ENCODE measurements around the gene PTPRZ1. TPM values are rescaled to one million over a fixed set of nuclear protein-coding genes. Genes with fewer than 3 reads are reported as not detected.

PTPRZ1 gene
- total RNA-seq, 1 experiment from 2014 or later: not detected

- CTCF ChIA-PET: no interaction called here
- no peak overlapping the region for H3K27ac Mint-ChIP-seq (ENCODE audit: unreplicated experiment)
- no peaks in the 10 kb centered on the region for H3K9me3 Mint-ChIP-seq (ENCODE audit: unreplicated experiment)
- no peaks in the 10 kb centered on the region for H3K36me3 Mint-ChIP-seq (ENCODE audit: insufficient read depth, unreplicated experiment)
- H3K4me1 Mint-ChIP-seq (ENCODE audit: low read depth, unreplicated experiment): peaks cover 12% of the 10 kb centered on the region
- POLR2A ChIA-PET: no interaction called here
- intact Hi-C loops (cut with micrococcal nuclease; ENCODE audit: unreplicated experiment): no loop called here
- Histone ChIP-seq H3K9me3 (no peaks in the 10 kb centered on the region), H3K27me3 (replicated peaks; ENCODE audit: control insufficient read depth, insufficient read depth, low read length) (no peaks in the 10 kb centered on the region; the same call in 1 of the 2 replicates), H3K36me3 (ENCODE audit: control insufficient read depth, insufficient read depth, low read length) (no peaks in the 10 kb centered on the region), H3K4me3 (ENCODE audit: low read depth, low read length) (no peak overlapping the region), H3K4me1 (no peaks in the 10 kb centered on the region)
- DNase-seq: no peak
- H3K27me3 Mint-ChIP-seq (ENCODE audit: insufficient read depth, unreplicated experiment): peaks cover 33% of the 10 kb centered on the region
- BruUV-seq (replicated peaks): no TSS peak
- no peak for TF ChIP-seq CTCF (IDR thresholded peaks at IDR 0.05; ENCODE audit: insufficient read depth in 1 of 2, low read depth in 1 of 2, low read length in 1 of 2, severe bottlenecking in 1 of 2, unreplicated experiment in 1 of 2)
- H3K4me3 Mint-ChIP-seq (ENCODE audit: unreplicated experiment): no peak overlapping the region
Observed at GRCh38 chr7:121876656-121877500, 3.9 kb downstream of the PTPRZ1 start.

DNA sequence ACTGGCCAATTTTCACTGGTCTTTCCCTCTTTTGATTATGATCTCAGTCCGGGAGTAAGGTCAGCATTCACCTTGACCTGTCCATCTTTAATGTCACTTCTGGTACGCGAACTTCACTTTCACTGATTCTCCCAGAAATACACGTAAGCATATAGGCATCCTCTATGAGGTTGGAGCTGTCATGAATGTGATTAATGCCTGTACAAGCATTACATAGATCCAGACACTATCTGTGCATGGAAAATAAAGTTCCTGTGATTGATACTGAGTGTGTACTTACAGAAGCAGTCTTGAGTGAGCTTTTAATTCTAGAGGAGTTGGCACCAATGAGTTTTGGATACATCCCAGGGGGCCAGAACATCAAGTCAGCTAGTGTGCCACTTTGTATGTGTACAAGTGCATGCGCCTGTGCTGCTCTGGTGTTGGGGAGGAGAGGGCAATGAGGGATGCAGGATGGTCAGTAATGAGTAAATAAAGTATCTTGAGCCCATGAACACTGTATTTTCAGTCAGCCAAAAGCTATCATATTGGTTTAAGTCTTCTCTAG is 6.0 kb downstream of the PTPRZ1 start:
- Mint-ChIP-seq H3K9me3 (ENCODE audit: unreplicated experiment) (no peaks in the 10 kb centered on the region), H3K36me3 (ENCODE audit: insufficient read depth, unreplicated experiment) (no peaks in the 10 kb centered on the region), H3K4me1 (ENCODE audit: low read depth, unreplicated experiment) (no peaks in the 10 kb centered on the region), H3K27ac (ENCODE audit: unreplicated experiment) (no peak overlapping the region), H3K27me3 (ENCODE audit: insufficient read depth, unreplicated experiment) (peaks cover 29% of the 10 kb centered on the region), H3K4me3 (ENCODE audit: unreplicated experiment) (no peak overlapping the region)
- ChIA-PET POLR2A (no interaction called here), CTCF (no interaction called here)
- no peaks in the 10 kb centered on the region for H3K36me3 ChIP-seq (ENCODE audit: control insufficient read depth, insufficient read depth, low read length)
- no peak for TF ChIP-seq CTCF (IDR thresholded peaks at IDR 0.05; ENCODE audit: insufficient read depth in 1 of 2, low read depth in 1 of 2, low read length in 1 of 2, severe bottlenecking in 1 of 2, unreplicated experiment in 1 of 2)
- no TSS peak for BruUV-seq (replicated peaks)
- H3K4me3 ChIP-seq (ENCODE audit: low read depth, low read length): no peak overlapping the region
- no peaks in the 10 kb centered on the region for H3K9me3 ChIP-seq
- intact Hi-C loops (cut with micrococcal nuclease; ENCODE audit: unreplicated experiment): no loop called here
- DNase-seq: no peak
- H3K27me3 ChIP-seq (replicated peaks; ENCODE audit: control insufficient read depth, insufficient read depth, low read length): no peaks in the 10 kb centered on the region; the same call in 1 of the 2 replicates
- no peaks in the 10 kb centered on the region for H3K4me1 ChIP-seq

DNA sequence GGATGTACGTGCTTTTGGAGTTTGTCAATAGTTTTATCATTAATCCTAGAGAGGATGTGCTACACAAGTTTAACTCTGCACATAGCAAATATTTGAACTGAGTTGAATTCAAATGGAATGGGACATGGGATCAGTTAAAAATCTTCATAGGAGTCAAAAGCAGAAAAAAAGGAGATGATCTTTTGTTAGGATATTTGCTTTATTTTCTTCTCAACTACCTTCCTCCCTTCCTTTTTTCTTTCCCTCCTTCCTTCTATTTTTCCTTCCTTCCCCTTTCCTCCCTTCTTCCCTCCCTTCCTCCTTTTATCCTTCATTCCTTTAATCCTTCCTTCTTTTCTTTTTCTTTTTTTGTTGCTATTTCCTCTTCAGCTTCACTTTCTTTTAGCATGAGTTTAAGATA is 6.6 kb downstream of the PTPRZ1 start:
- Mint-ChIP-seq H3K36me3 (ENCODE audit: insufficient read depth, unreplicated experiment) (no peaks in the 10 kb centered on the region), H3K27ac (ENCODE audit: unreplicated experiment) (no peak overlapping the region), H3K9me3 (ENCODE audit: unreplicated experiment) (no peaks in the 10 kb centered on the region), H3K4me3 (ENCODE audit: unreplicated experiment) (no peak overlapping the region), H3K27me3 (ENCODE audit: insufficient read depth, unreplicated experiment) (peaks cover 29% of the 10 kb centered on the region), H3K4me1 (ENCODE audit: low read depth, unreplicated experiment) (no peaks in the 10 kb centered on the region)
- no TSS peak for BruUV-seq (replicated peaks)
- H3K4me1 ChIP-seq: no peaks in the 10 kb centered on the region
- no peaks in the 10 kb centered on the region; the same call in 1 of the 2 replicates for H3K27me3 ChIP-seq (replicated peaks; ENCODE audit: control insufficient read depth, insufficient read depth, low read length)
- H3K4me3 ChIP-seq (ENCODE audit: low read depth, low read length): no peak overlapping the region
- intact Hi-C loops (cut with micrococcal nuclease; ENCODE audit: unreplicated experiment): no loop called here
- ChIA-PET CTCF (no interaction called here), POLR2A (no interaction called here)
- H3K9me3 ChIP-seq: no peaks in the 10 kb centered on the region
- TF ChIP-seq CTCF (IDR thresholded peaks at IDR 0.05; ENCODE audit: insufficient read depth in 1 of 2, low read depth in 1 of 2, low read length in 1 of 2, severe bottlenecking in 1 of 2, unreplicated experiment in 1 of 2): no peak
- H3K36me3 ChIP-seq (ENCODE audit: control insufficient read depth, insufficient read depth, low read length): no peaks in the 10 kb centered on the region
- DNase-seq: no peak
